ENCODE measurements around the gene COL3A1. TPM values are rescaled to one million over a fixed set of nuclear protein-coding genes. Genes with fewer than 3 reads are reported as not detected.

The COL3A1 gene
- total RNA-seq, 1 donor from 2014 or later = 7,546 TPM

DNA sequence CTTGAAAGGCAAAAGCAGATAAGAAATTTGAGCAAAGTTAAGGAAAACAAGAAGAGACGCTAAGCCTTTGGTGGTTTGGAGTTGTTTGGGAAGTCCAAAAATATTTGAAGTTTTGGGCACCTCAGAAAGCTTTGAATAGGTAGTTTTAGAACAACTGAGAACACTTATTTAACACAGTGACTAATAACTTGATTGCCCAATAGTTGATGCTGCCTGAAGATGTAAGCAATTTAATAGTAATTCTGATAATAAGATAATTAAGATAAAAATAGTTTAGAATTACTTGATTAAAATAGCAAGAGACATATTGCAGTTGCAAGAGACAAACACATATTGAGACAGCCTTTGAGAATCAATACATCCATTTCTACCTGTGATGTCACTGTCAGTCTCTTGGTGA lies 16.5 kb upstream of the COL3A1 start:
- Mint-ChIP-seq H3K36me3 (ENCODE audit: unreplicated experiment) (peaks cover 2% of the 10 kb centered on the region), H3K27me3 (ENCODE audit: unreplicated experiment) (no peaks in the 10 kb centered on the region), H3K4me3 (ENCODE audit: unreplicated experiment) (no peak overlapping the region), H3K4me1 (ENCODE audit: unreplicated experiment) (no peaks in the 10 kb centered on the region), H3K27ac (ENCODE audit: unreplicated experiment) (no peak overlapping the region), H3K9me3 (ENCODE audit: unreplicated experiment) (peaks cover 24% of the 10 kb centered on the region)
- no peak for DNase-seq (ENCODE audit: extremely low spot score, unreplicated experiment)
- no peak for TF ChIP-seq CTCF (IDR thresholded peaks at IDR 0.05)

DNA sequence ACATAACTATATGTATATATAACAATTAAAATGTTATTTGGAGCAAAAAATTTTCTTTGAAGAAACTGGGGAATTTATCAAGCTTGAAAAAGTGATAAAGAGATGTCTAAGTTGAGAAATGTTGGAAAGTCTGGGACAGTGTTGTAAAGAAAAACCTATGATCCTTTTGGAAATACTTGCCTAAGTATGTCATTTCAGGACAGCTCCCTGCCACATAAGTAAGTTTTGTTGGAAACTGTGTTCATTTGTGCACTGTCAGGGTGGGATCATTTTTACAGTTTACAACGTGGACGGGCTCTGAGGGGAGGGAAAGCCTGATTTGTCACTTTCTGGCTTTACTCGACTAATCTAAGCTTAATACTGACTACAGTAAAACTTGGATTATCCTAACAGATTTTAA lies 10.4 kb upstream of the COL3A1 start:
- H3K36me3 Mint-ChIP-seq (ENCODE audit: unreplicated experiment) = no peaks in the 10 kb centered on the region
- TF ChIP-seq CTCF (IDR thresholded peaks at IDR 0.05) = no peak
- peaks cover 21% of the 10 kb centered on the region for H3K9me3 Mint-ChIP-seq (ENCODE audit: unreplicated experiment)
- no peak for DNase-seq (ENCODE audit: extremely low spot score, unreplicated experiment)
- no peak overlapping the region for H3K27ac Mint-ChIP-seq (ENCODE audit: unreplicated experiment)
- H3K27me3 Mint-ChIP-seq (ENCODE audit: unreplicated experiment) = no peaks in the 10 kb centered on the region
- no peak overlapping the region for H3K4me3 Mint-ChIP-seq (ENCODE audit: unreplicated experiment)
- peaks cover 18% of the 10 kb centered on the region for H3K4me1 Mint-ChIP-seq (ENCODE audit: unreplicated experiment)

DNA sequence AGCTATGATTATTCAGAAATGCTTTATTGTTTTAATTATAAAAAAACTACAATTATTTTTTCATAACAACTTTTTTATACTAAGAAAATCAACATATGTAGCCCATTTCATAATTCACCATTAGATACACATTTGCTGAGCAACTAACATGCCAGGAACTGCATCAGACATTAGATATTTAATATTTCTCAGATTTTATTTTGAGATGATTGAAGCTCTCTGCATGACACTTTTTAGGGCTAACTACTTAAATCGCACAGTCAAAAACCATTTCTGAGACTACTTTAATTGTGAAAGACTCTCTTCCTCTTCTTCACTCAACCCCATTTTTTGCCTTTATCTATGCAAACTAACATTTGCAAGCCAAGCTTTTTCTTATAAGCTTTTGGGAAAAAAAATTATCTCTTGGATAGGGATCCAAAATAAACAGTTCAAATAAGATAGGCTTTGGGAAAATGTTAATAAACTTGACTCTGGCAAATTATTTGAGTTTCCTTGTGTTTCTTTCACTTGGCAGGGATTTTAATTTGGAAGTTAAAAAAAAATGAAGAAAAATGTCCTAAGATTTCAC lies 9.1 kb upstream of the COL3A1 start:
- no peak overlapping the region for H3K27ac Mint-ChIP-seq (ENCODE audit: unreplicated experiment)
- no peaks in the 10 kb centered on the region for H3K27me3 Mint-ChIP-seq (ENCODE audit: unreplicated experiment)
- DNase-seq (ENCODE audit: extremely low spot score, unreplicated experiment) = no peak
- H3K9me3 Mint-ChIP-seq (ENCODE audit: unreplicated experiment) = peaks cover 8% of the 10 kb centered on the region
- no peak overlapping the region for H3K4me3 Mint-ChIP-seq (ENCODE audit: unreplicated experiment)
- TF ChIP-seq CTCF (IDR thresholded peaks at IDR 0.05) = no peak
- no peaks in the 10 kb centered on the region for H3K36me3 Mint-ChIP-seq (ENCODE audit: unreplicated experiment)
- H3K4me1 Mint-ChIP-seq (ENCODE audit: unreplicated experiment) = peaks cover 30% of the 10 kb centered on the region

GRCh38 chr2:188965563-188965962 lies 8.6 kb upstream of the COL3A1 start:
- H3K36me3 Mint-ChIP-seq (ENCODE audit: unreplicated experiment) = no peaks in the 10 kb centered on the region
- no peak for TF ChIP-seq CTCF (IDR thresholded peaks at IDR 0.05)

GRCh38 chr2:188966079-188966571 lies 8.0 kb upstream of the COL3A1 start:
- H3K9me3 Mint-ChIP-seq (ENCODE audit: unreplicated experiment) = peaks cover 6% of the 10 kb centered on the region
- no peaks in the 10 kb centered on the region for H3K27me3 Mint-ChIP-seq (ENCODE audit: unreplicated experiment)
- peaks cover 41% of the 10 kb centered on the region for H3K4me1 Mint-ChIP-seq (ENCODE audit: unreplicated experiment)
- H3K36me3 Mint-ChIP-seq (ENCODE audit: unreplicated experiment) = no peaks in the 10 kb centered on the region
- no peak overlapping the region for H3K4me3 Mint-ChIP-seq (ENCODE audit: unreplicated experiment)
- H3K27ac Mint-ChIP-seq (ENCODE audit: unreplicated experiment) = no peak overlapping the region
- no peak for DNase-seq (ENCODE audit: extremely low spot score, unreplicated experiment)
- no peak for TF ChIP-seq CTCF (IDR thresholded peaks at IDR 0.05)

More at GRCh38 chr2:188965563-188965962, 8.6 kb upstream of the COL3A1 start:
- no peak for DNase-seq (ENCODE audit: extremely low spot score, unreplicated experiment)
- H3K27ac Mint-ChIP-seq (ENCODE audit: unreplicated experiment) = no peak overlapping the region
- no peaks in the 10 kb centered on the region for H3K27me3 Mint-ChIP-seq (ENCODE audit: unreplicated experiment)
- peaks cover 35% of the 10 kb centered on the region for H3K4me1 Mint-ChIP-seq (ENCODE audit: unreplicated experiment)
- H3K4me3 Mint-ChIP-seq (ENCODE audit: unreplicated experiment) = no peak overlapping the region
- peaks cover 8% of the 10 kb centered on the region for H3K9me3 Mint-ChIP-seq (ENCODE audit: unreplicated experiment)
